GM12892 (cell line): ENCODE data around the gene HNRNPC.

Source experiments
- POLR2A ChIP-seq: IDR thresholded peaks from 2 replicates; pipeline ENCODE4 v1.6.1; 2011; ENCODE audit warnings: low read depth, low read length, control low read depth
- POLR2AphosphoS5 ChIP-seq: IDR thresholded peaks from 2 replicates; pipeline ENCODE4 v1.6.1; 2011; ENCODE audit warnings: low read depth, low read length, control low read depth

- TF ChIP-seq POLR2A: no peak
- no peak for TF ChIP-seq POLR2AphosphoS5
Measured at GRCh38 chr14:21202463-21203358, 66.5 kb downstream of the HNRNPC start.
